ENCODE results near the gene FAM170B.

- no peak for TF ChIP-seq EZH2 (IDR thresholded peaks at IDR 0.05)
- TF ChIP-seq POLR2AphosphoS5 (IDR thresholded peaks at IDR 0.05; ENCODE audit: borderline replicate concordance, low read depth, low read length): no peak
Observed at GRCh38 chr10:49153971-49154370, 20.1 kb upstream of the FAM170B start.
